DMS53 (cell line): ENCODE data around the gene ZNF783.
A peak's percentile ranks its signal among the peaks of the same experiment; 100 is the strongest.
"Not testable (repeated sequence)": the region's sequence is repeated elsewhere in the genome, so short reads cannot be mapped to it uniquely, and the experiment has no call there.

Experiments
- DNase-seq: peaks from one replicate; lab custom pipeline; 2025; lab: John Stamatoyannopoulos, UW

The ZNF783 gene

GRCh38 chr7:149330914-149331567 lies 69.0 kb downstream of the ZNF783 start:
- DNase-seq: peak; percentile 32

- not testable (repeated sequence) for DNase-seq
Measured at GRCh38 chr7:149332602-149333320, 70.8 kb downstream of the ZNF783 start.

GRCh38 chr7:149333321-149333717 lies 71.3 kb downstream of the ZNF783 start:
- no peak for DNase-seq

GRCh38 chr7:149334219-149334618 lies 72.2 kb downstream of the ZNF783 start:
- no peak for DNase-seq
